HEK293 (cell line): Measurements from ENCODE around the gene EEF1AKMT3.

Experiments used
- GLIS1 ChIP-seq: fragments of 450-650 bp; formaldehyde crosslinking; IDR thresholded peaks from 2 replicates; pipeline ENCODE4 v1.5.1; 2016; ENCODE audit warnings: missing biosample characterization, missing genetic modification characterization
- MZF1 ChIP-seq: fragments of 450-650 bp; formaldehyde crosslinking; IDR thresholded peaks from 2 replicates; pipeline ENCODE4 v1.5.1; 2017; ENCODE audit warnings: missing biosample characterization, missing genetic modification characterization, borderline replicate concordance
- PRDM4 ChIP-seq: fragments of 450-650 bp; formaldehyde crosslinking; IDR thresholded peaks from 2 replicates; pipeline ENCODE4 v1.5.1; 2017; ENCODE audit warnings: missing biosample characterization, missing genetic modification characterization
- SCRT1 ChIP-seq: fragments of 450-650 bp; formaldehyde crosslinking; IDR thresholded peaks from 2 replicates; pipeline ENCODE4 v1.5.1; 2016; ENCODE audit warnings: missing biosample characterization, missing genetic modification characterization, borderline replicate concordance
- SP3 ChIP-seq: fragments of 450-650 bp; formaldehyde crosslinking; IDR thresholded peaks from 2 replicates; pipeline ENCODE4 v1.5.1; 2016; ENCODE audit warnings: missing biosample characterization, missing genetic modification characterization
- ZBTB10 ChIP-seq: fragments of 450-650 bp; formaldehyde crosslinking; IDR thresholded peaks from 2 replicates; pipeline ENCODE4 v1.5.1; 2016; ENCODE audit warnings: missing biosample characterization, missing genetic modification characterization
- ZBTB20 ChIP-seq: fragments of 450-650 bp; formaldehyde crosslinking; IDR thresholded peaks from 2 replicates; pipeline ENCODE4 v1.5.1; 2016; ENCODE audit warnings: missing biosample characterization, missing genetic modification characterization
- ZBTB6 ChIP-seq: fragments of 450-650 bp; formaldehyde crosslinking; IDR thresholded peaks from 2 replicates; pipeline ENCODE4 v1.5.1; 2017; ENCODE audit warnings: missing biosample characterization, missing genetic modification characterization
- ZBTB8A ChIP-seq: fragments of 450-650 bp; formaldehyde crosslinking; IDR thresholded peaks from 2 replicates; pipeline ENCODE4 v1.5.1; 2016; ENCODE audit warnings: missing biosample characterization, missing genetic modification characterization
- ZFP41 ChIP-seq: fragments of 450-650 bp; formaldehyde crosslinking; IDR thresholded peaks from 2 replicates; pipeline ENCODE4 v1.5.1; 2016; ENCODE audit warnings: missing biosample characterization, missing genetic modification characterization, borderline replicate concordance
- ZNF10 ChIP-seq: fragments of 450-650 bp; formaldehyde crosslinking; IDR thresholded peaks from 2 replicates; pipeline ENCODE4 v1.5.1; 2017; ENCODE audit warnings: missing biosample characterization, missing genetic modification characterization
- ZNF311 ChIP-seq: fragments of 450-650 bp; formaldehyde crosslinking; IDR thresholded peaks from 2 replicates; pipeline ENCODE4 v1.5.1; 2017; ENCODE audit warnings: missing biosample characterization, missing genetic modification characterization, borderline replicate concordance
- ZNF341 ChIP-seq: fragments of 450-650 bp; formaldehyde crosslinking; IDR thresholded peaks from 2 replicates; pipeline ENCODE4; 2016; ENCODE audit warnings: low read depth, missing biosample characterization, missing genetic modification characterization
- ZNF501 ChIP-seq: fragments of 450-650 bp; formaldehyde crosslinking; IDR thresholded peaks from 2 replicates; pipeline ENCODE4 v1.5.1; 2016; ENCODE audit warnings: missing biosample characterization, missing genetic modification characterization
- ZNF558 ChIP-seq: fragments of 450-650 bp; formaldehyde crosslinking; IDR thresholded peaks from 2 replicates; pipeline ENCODE4 v1.5.1; 2016; ENCODE audit warnings: missing biosample characterization, missing genetic modification characterization
- ZNF610 ChIP-seq: fragments of 450-650 bp; formaldehyde crosslinking; IDR thresholded peaks from 2 replicates; pipeline ENCODE4 v1.5.1; 2016; ENCODE audit warnings: missing biosample characterization, missing genetic modification characterization, borderline replicate concordance
- ZNF629 ChIP-seq: fragments of 450-650 bp; formaldehyde crosslinking; IDR thresholded peaks from 2 replicates; pipeline ENCODE4 v1.5.1; 2017; ENCODE audit warnings: missing biosample characterization, missing genetic modification characterization
- ZNF664 ChIP-seq: fragments of 450-650 bp; formaldehyde crosslinking; IDR thresholded peaks from 2 replicates; pipeline ENCODE4 v1.5.1; 2016; ENCODE audit warnings: missing biosample characterization, missing genetic modification characterization
- ZSCAN23 ChIP-seq: fragments of 450-650 bp; formaldehyde crosslinking; IDR thresholded peaks from 2 replicates; pipeline ENCODE4 v1.5.1; 2016; ENCODE audit warnings: missing biosample characterization, missing genetic modification characterization
- TF ChIP-seq, protein P1 (sequence below): fragments of 450-650 bp; formaldehyde crosslinking; IDR thresholded peaks from 2 replicates; pipeline ENCODE4 v1.5.1; 2016; ENCODE audit warnings: missing biosample characterization, missing genetic modification characterization
- TF ChIP-seq, protein P2 (sequence below): fragments of 450-650 bp; formaldehyde crosslinking; optimal IDR thresholded peaks from 2 replicates; pipeline ENCODE3; 2016; ENCODE audit warnings: missing biosample characterization, mild to moderate bottlenecking, missing genetic modification characterization

Gene EEF1AKMT3

GRCh38 chr12:57735952-57736740, 36.3 kb upstream of the EEF1AKMT3 start (continued):
- TF ChIP-seq ZBTB10 (tag by site-specific recombination) (0 out of 2 replicates have a peak, but pooled peaks have one; percentile 24), ZNF501 (tag by site-specific recombination) (no peak), SCRT1 (tag by site-specific recombination) (no peak), ZBTB8A (tag by site-specific recombination) (peak; percentile 63), MZF1 (tag by site-specific recombination) (no peak), ZNF664 (tag by site-specific recombination) (no peak), ZBTB20 (peak; percentile 87), ZNF629 (tag by site-specific recombination) (no peak; the same call in 1 of the 2 replicates), ZFP41 (tag by site-specific recombination) (no peak), ZNF311 (tag by site-specific recombination) (no peak), ZSCAN23 (tag by site-specific recombination) (no peak), GLIS1 (tag by site-specific recombination) (peak; percentile 74), PRDM4 (tag by site-specific recombination) (no peak), ZNF558 (tag by site-specific recombination) (no peak), ZNF341 (tag by site-specific recombination) (peak; percentile 44), ZNF10 (tag by site-specific recombination) (peak; percentile 42), ZNF610 (tag by site-specific recombination) (no peak), SP3 (tag by site-specific recombination) (peak; percentile 66), ZBTB6 (tag by site-specific recombination) (peak; percentile 99)
- TF ChIP-seq, protein P1, sequence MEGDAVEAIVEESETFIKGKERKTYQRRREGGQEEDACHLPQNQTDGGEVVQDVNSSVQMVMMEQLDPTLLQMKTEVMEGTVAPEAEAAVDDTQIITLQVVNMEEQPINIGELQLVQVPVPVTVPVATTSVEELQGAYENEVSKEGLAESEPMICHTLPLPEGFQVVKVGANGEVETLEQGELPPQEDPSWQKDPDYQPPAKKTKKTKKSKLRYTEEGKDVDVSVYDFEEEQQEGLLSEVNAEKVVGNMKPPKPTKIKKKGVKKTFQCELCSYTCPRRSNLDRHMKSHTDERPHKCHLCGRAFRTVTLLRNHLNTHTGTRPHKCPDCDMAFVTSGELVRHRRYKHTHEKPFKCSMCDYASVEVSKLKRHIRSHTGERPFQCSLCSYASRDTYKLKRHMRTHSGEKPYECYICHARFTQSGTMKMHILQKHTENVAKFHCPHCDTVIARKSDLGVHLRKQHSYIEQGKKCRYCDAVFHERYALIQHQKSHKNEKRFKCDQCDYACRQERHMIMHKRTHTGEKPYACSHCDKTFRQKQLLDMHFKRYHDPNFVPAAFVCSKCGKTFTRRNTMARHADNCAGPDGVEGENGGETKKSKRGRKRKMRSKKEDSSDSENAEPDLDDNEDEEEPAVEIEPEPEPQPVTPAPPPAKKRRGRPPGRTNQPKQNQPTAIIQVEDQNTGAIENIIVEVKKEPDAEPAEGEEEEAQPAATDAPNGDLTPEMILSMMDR, result peak; percentile 77
- TF ChIP-seq, protein P2, sequence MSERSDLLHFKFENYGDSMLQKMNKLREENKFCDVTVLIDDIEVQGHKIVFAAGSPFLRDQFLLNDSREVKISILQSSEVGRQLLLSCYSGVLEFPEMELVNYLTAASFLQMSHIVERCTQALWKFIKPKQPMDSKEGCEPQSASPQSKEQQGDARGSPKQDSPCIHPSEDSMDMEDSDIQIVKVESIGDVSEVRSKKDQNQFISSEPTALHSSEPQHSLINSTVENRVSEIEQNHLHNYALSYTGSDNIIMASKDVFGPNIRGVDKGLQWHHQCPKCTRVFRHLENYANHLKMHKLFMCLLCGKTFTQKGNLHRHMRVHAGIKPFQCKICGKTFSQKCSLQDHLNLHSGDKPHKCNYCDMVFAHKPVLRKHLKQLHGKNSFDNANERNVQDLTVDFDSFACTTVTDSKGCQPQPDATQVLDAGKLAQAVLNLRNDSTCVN (tag by site-specific recombination), result peak; percentile 62
